Right kidney (tissue), 9 donors: Measurements from ENCODE around the gene PPP4R1.
A peak's percentile ranks its signal among the peaks of the same experiment; 100 is the strongest.
"Not testable (repeated sequence)": the region's sequence is repeated elsewhere in the genome, so short reads cannot be mapped to it uniquely, and the experiment has no call there.

Experiments
- DNase-seq: peaks from one replicate; pipeline ENCODE4 v3.0.0-alpha.2; 2016
- long read RNA-seq, 8 donors: transcript quantifications; one replicate each; lab custom pipeline, GENCODE V29; 2026

The PPP4R1 gene, protein sequence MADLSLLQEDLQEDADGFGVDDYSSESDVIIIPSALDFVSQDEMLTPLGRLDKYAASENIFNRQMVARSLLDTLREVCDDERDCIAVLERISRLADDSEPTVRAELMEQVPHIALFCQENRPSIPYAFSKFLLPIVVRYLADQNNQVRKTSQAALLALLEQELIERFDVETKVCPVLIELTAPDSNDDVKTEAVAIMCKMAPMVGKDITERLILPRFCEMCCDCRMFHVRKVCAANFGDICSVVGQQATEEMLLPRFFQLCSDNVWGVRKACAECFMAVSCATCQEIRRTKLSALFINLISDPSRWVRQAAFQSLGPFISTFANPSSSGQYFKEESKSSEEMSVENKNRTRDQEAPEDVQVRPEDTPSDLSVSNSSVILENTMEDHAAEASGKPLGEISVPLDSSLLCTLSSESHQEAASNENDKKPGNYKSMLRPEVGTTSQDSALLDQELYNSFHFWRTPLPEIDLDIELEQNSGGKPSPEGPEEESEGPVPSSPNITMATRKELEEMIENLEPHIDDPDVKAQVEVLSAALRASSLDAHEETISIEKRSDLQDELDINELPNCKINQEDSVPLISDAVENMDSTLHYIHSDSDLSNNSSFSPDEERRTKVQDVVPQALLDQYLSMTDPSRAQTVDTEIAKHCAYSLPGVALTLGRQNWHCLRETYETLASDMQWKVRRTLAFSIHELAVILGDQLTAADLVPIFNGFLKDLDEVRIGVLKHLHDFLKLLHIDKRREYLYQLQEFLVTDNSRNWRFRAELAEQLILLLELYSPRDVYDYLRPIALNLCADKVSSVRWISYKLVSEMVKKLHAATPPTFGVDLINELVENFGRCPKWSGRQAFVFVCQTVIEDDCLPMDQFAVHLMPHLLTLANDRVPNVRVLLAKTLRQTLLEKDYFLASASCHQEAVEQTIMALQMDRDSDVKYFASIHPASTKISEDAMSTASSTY
- long read RNA-seq, donor 1, transcript PPP4R1-202 (20 exons, 3,885 nt) = major isoform, 5 of 11 reads
- long read RNA-seq, donor 1, partial matches to known transcripts = 0 of 11 reads
- long read RNA-seq, donor 1, other reads (novel, unspliced or antisense) = 0 of 11 reads
- long read RNA-seq, donor 2, partial matches to known transcripts = 0 of 4 reads
- long read RNA-seq, donor 2, other reads (novel, unspliced or antisense) = 0 of 4 reads
- long read RNA-seq, donor 3, partial matches to known transcripts = 0 of 4 reads
- long read RNA-seq, donor 3, other reads (novel, unspliced or antisense) = 0 of 4 reads
- long read RNA-seq, donor 4, partial matches to known transcripts = 0 of 8 reads
- long read RNA-seq, donor 4, other reads (novel, unspliced or antisense) = 0 of 8 reads
- long read RNA-seq, donor 5, partial matches to known transcripts = 0 of 4 reads
- long read RNA-seq, donor 5, other reads (novel, unspliced or antisense) = 0 of 4 reads
- long read RNA-seq, donor 6, partial matches to known transcripts = 0 of 5 reads
- long read RNA-seq, donor 6, other reads (novel, unspliced or antisense) = 0 of 5 reads
- long read RNA-seq, donor 7 = 0 reads
- long read RNA-seq, donor 8, partial matches to known transcripts = 0 of 5 reads
- long read RNA-seq, donor 8, other reads (novel, unspliced or antisense) = 0 of 5 reads

DNA sequence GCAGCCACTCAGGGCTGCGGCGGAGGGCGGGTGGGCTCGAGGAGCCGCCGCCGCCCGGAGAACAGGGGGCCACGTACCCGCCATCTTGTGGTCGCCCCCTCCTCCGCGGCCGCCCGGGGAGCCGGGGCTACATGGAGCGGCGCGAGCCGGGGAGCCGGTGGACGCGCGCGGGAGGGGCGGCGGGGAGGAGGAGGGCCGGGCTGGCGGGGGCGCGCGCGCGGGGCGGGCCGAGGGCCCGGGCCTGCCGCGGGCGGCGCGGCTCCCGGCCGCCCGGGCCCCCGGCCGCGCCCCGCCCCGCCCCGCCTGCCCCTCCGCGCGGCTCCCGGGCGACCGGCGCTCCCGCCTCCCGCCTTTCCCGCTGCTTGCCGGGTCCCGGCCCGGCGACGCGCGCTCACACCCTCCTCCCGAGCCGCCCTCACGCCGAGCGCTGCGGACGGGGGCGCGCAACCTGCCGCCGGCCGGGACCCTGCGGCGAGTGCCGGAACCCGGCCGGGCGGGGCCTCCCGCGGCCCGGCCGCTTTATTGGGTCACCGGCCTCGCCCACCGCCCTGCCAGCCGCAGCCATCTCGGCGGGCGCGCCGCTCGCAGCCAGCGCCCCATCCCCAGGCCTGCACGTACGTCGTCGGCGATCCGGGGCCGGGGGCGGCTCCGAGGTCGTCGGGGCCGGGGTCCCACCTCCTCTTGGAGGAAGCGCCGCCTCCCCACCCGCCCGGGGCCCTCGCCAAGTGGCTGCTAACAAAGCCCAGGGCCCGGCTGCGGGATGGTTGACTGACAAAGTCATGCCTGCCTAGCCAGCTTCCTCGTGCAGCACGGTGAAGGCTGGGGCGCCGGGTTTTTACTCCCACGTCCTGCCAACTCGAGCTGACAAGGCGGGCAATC is at the start of gene PPP4R1:
Gene PPP4R1 (minus strand): TSS at position 159 of the 879 bp plus-strand sequence. CDS start 75 bp downstream, at position 84.
- peak; percentile 91 for DNase-seq

DNA sequence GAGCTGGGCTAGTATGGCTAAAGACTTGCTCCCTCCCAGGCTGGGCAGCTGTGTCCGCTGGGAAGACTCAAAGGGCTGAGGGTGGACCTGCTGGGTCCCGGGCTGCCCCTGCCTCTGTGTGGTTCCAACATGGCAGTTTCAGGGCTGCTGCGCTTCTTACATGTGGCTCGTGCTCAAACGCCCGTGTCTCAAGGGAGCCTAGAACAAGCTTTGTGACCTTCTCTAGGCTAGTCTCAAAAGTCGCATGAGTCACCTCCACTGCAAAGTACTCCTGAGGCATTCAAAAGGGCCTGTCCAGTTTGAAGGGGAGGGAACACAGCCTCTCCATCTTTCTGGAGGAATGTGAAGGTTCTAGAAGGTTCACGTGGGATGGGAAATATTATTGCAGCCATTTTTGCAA is 49.0 kb upstream of the PPP4R1 start:
- DNase-seq = no peak

DNA sequence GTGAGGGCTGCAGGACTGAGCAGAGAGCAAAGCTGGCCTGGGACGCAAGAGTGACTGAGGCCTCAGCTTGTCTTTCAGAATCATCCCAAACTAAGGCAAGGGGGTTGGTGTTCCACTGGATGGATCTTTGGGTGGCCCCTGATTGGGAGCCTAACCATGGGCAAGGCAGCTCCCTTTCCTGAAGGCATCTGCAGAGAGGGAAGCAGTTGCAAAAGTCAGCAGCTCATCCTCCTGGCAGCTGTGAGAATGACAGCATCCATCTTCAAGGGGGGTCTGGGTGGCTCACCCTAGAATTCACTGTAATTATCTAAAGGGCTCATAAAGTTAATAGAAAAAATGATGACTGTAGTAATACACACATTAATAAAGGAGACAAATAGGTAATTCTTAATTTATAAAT is 47.2 kb upstream of the PPP4R1 start:
- no peak for DNase-seq

DNA sequence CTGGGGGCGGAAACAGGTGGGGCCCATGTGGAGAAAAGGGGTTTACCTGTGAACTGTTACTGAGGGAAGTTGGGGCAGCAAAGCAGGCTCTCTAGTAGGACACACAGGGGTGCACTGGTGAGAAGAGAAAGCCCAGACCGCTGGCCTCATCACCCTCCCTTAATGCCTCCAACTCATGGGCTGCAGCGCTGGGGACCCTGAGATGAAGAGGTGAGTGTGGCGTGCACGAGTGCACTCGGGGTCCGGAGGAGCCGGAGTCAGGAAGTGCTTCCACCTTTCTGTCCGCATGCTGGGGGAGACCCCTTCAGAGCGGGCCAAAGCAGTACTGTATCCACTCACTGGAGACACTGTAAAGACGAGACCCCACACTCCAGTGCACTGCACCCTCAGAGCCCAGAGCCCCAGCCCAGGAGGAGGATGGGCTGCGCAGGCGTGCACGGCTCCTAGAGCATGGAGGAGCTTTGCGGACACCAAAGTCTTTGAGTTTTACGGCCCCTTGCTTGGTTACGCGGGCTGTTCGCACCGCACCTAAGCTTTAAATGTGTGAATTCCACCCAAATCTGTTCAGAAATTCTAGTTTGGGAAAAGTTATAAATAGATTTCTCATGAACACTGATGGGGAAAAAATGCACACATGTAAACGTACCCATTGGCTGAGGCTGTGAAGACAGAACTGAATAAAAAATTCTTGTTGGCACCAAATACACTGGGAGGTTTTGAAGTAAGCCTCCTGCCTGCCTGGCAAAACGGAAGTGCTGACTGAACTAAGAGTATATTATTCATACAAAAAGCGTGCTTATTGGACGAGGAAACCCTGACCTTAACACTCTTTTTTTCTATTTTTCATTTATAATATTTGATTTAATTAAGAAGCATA is 45.4 kb upstream of the PPP4R1 start:
- DNase-seq = no peak

DNA sequence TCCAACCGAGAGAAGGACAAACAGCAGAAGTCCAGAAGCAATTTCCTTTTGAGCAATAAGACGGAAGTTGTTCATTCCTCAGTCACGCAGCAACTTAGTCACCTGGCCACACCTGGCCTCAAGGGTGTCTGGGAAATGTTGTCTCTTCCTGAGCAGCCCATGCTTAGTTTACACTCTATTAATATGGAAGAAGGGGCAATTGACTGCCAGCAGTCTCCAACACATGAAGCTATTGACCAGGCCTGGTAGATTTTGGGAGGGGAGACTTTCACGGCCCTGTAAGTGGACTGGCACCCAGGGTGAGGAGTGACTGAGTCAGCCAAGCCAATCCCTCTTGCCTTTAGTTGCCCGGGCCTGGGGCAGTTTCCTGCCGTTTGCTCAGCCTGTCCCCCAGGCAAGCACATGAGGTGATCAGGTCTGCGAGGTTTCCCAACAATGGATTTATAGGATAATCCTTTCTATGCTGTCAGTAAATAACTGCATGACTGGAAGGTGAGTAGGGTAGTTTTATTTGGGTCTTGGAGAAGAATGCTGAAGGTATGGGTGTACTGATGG is 43.8 kb upstream of the PPP4R1 start:
- no peak for DNase-seq

DNA sequence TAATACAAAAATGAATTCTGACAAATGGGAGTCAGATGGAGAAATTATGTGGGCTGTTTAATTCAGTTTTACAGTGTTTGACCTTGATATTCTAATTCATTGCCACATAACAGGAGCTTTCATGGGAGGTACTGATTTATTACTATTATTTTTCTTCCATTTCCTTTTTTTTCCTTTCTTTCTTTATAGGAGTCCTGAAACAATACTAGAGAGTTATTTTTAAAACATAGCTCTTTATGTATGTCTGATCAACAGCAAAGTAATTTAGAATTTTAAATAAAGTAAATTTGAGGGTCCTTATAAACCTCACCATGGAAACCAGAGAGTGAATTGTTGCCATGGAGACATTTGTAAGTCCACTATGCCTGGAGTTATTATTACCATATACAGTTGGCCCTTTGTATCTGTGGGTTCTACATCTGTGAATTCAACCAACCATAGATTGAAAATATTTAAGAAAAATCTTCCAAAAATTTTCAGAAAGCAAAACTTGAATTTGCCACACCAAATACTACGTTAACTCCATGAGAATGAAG is 40.9 kb upstream of the PPP4R1 start:
- DNase-seq = no peak

DNA sequence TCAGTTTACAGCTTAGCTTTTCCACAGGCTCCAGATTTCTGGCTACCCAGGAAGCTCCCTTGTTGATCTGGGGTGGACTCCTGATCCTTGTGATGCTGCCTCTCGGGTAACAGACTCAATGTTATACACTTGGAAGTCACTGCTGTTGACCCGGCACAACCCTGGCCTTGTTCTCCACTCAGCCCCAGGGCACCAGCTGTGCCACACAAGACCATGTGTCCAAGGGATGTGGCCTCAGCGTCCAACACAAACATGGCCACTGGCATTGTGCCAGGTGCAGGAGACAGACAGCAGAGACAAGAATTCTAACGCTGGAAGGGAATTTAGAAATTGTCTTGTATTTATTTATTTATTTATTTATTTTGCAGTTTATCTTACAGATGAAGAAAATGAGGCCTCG is 39.0 kb upstream of the PPP4R1 start:
- DNase-seq = no peak

DNA sequence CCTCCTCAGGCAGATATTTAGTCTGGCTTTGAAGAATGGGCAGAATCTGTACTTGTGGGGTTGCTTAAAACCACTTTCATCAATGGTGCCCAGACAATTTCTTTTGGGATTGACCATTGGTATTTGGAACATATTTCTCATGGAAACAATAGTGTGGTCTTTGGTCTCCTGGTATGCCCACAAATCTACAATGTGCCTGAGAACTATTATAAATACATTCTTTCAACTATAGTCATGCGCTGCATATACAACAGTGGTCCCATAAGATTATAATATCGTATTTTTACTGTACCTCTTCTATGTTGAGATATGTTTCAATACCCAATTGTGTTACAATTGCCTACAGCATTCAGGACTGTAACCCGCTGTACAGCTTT is 34.8 kb upstream of the PPP4R1 start:
- DNase-seq = no peak

DNA sequence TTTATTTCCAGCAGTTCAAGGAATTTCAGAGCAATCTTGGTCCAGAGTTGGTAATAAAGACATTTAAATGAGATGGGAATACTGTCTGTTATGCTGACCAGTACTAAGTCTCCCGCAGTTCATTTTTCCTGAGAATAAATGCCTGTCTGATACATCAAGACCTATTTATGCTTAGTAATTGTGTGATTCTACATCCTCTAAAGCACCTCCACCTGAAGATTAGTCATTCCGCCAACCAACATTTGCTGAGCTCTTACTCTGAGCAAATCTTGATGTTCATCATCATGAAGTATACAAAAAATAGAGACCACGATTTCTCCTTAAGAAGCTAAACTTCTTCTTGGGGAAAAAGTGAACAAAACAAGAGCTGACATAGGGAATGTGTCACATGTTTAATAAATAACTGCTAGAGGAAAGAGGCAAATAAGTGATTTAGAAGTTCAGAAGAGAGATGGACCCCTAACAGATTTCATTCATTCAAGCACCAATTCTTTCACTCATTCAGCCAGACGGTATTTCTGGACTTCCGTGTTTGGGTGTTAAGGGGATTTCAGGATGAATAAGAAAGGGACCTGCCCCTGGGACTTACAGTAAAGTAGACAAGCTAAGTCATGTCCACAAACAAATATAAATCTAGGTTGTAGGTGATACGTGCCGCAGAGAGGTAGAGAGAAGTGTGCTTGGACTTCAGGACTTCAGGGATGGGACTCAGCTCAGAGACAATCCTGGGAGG is 34.2 kb upstream of the PPP4R1 start:
- DNase-seq = no peak

DNA sequence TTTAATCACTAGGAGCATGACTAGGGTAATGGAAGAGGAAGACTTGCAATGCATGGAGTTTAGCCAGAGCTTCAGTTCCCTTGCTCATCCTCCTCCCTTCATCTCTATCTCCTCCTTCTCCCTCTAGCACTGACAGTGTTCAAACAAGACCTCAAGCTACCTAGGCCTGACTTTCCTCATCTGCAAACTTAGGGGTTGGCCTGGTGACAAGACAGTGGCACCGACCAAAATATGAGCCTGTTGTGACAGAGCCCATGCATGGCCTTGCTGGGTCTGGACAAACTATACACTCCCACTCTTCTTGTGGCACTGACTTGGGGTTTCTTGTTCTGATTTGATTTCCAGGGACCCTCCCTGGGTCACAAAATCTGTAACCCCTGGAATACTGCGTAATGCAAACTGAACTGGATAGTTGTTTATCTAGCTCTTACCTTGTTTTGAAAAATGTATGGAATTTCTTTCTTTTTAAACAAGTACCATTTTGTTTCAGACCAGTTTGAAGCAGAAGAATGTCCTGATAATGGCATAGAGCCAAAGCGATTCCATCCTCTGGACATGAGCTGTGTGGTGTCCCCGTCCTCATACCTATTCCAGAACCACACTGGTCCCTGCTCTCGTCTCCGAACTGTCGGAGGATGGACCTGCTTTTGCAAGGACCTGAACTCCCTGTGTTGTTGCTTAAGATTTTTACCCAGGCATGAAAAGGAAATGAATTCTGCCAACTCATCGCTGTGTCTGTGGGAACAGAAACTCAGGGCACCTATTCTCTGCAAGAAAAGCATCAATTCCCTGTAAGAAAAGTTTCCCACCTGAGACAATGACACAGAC is 33.4 kb upstream of the PPP4R1 start:
- DNase-seq = no peak

DNA sequence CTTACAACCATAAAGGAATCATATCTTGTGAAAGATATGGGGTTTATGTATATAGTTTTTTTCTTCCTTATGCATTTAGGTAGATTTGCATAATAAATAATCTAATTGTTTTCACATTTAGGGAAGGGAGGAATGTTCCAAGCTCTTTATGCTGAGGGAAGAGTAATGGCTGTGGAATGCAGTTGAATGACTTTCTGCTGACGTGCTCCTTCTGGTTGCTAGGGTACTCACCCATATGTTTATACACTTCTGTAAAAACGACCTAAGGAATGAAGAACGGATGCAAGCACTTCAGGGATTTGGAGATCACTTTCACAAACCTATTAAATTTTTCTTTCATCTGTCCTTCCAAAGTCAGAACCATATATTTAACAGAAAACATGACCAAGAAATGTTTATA is 29.2 kb upstream of the PPP4R1 start:
- no peak for DNase-seq

DNA sequence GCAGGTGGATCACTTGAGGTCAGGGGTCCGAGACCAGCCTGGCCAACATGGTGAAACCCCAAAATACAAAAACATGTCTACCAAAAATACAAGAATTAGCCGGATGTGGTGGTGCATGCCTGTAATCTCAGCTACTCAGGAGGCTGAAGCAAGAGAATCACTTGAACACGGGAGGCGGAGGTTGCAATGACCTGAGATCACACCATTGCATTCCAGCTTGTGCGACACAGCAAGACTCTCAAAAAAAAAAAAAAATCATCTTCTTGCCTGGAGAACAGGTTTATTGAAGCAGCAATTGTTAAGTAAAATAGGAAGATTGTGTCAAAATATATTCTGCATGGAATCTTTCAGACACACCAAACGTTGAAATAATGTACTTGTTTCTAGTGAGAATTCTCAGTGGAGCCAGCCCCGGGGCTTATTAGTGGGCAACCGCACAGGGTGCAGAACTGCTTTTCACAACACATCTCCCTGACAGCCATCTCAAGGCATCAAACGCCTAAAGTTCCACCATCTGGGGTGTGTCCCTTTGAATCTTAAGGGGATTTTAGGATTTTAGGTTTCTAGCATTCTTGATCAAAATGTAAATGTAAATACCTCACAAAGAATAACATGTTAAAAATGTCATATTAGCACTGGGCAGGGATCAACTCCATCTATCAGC is 28.6 kb upstream of the PPP4R1 start:
- DNase-seq = no peak

DNA sequence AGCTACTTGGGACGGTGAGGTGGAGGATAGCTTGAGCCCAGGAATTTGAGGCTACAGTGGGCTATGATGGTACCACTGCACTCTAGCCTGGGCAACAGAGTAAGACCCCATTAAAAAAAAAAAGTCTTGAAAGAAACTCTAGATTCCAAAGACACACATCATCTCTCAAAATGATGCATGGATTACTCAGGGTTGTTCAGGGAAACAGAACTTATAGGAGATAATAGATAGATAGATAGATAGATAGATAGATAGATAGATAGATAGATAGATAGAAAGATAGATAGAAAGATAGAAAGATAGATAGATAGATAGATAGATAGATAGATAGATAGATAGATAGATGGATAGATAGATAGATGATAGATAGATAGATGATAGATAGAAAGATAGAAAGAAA is 26.7 kb upstream of the PPP4R1 start:
- not testable (repeated sequence) for DNase-seq

DNA sequence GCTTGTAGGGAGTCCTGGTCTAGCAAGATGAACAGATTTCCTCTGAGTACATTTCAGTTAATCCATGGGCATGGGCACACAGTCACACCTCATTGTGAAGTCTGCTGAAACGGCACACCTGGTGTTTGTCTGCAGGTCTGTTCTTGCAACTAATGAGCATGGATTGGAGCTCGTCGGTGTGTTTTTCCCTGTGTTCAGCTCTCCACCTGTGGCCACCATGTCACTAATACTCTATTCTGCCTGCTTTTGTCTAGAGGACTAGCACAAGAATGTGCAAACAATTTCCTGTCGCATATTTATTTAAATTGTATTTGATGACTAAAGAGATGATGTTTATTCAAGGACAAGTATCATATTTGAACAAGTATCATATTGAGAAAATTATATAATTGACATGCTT is 24.5 kb upstream of the PPP4R1 start:
- DNase-seq = no peak

DNA sequence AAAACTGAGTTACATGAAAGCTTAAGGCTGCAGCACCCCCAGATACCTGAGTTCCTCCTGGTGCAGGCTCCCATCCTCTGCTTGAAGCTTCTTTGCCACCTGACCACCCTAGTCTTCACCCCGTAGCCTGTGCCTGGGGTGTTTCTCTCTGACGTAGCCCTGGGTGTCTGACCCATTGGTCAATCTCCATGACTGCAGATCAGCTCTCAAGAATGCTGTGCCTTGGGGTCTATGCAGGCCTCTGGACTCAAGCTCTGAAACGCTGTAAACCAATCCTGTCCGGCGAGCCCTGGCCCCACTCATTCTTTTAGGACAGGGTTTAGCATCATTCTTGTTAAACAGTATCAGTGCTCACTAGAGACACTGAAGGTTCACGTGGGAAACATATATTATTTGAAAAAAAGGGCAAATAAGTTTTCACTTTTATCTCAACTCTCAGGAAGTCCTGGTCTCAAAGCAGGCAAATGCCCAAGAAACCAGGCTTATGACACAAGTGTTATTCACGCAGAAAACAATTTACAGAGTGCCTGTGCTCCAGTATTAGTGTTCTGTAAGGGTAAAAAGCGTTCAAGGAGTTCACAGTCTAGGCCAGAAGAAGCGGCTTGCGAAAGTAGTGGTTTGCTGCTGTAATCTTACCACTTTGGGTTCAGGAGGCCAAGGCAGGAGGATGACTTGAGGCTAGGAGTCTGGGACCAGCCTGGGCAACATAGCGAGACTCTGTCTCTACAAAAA is 22.8 kb upstream of the PPP4R1 start:
- DNase-seq = no peak

DNA sequence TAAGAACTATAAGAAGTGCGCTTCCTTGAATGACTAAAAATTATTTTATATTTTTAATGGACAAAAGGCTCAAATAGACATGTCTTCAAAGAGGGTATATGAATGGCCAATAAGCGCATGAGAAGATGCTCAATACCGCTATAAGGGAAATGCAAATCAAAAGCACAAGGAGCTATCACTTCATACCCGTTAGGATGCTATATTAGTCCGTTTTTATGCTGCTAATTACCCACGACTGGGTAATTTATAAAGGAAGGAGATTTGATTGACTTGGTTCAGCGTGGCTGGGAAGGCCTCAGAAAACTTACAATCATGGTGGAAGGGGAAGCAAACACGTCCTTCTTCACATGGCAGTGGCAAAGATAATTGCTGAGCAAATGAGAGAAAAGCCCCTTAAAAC is 20.5 kb upstream of the PPP4R1 start:
- no peak for DNase-seq
